Adrenal gland (tissue), 12 donors: Measurements from ENCODE around the gene SCGN. TPM values are rescaled to one million over a fixed set of nuclear protein-coding genes. Genes with fewer than 3 reads are reported as not detected.
"Not testable (repeated sequence)": the region's sequence is repeated elsewhere in the genome, so short reads cannot be mapped to it uniquely, and the experiment has no call there.

Source experiments
- DNase-seq, 7 donors: peaks; one replicate each; pipeline ENCODE4 v3.0.0-alpha.2; 2019 to 2020
- H3K27ac ChIP-seq, 5 donors: fragments of 200-600 bp; sonication (generic) in 4 of 5; 1 replicate in 3 of 5; 2 replicates in 2 of 5; pipeline versions ENCODE4 v1.5.1 to v1.8.0; 2016 to 2020; ENCODE audit warnings: mild to moderate bottlenecking in 1 of 5
- H3K27me3 ChIP-seq: fragments of 200-600 bp; 2 replicates; pipeline ENCODE4 v1.8.0; 2021
- H3K36me3 ChIP-seq, 2 donors: fragments of 200-600 bp; replicated peaks in 1 of 2; 1 replicate in 1 of 2; 2 replicates in 1 of 2; pipeline versions ENCODE4 v1.5.1 to v1.8.0; 2018 to 2022
- H3K4me1 ChIP-seq, 2 donors: fragments of 200-600 bp; replicated peaks in 1 of 2; 1 replicate in 1 of 2; 2 replicates in 1 of 2; pipeline versions ENCODE4 v1.5.1 to v1.8.0; 2018 to 2021
- H3K4me3 ChIP-seq, 4 donors: fragments of 200-600 bp; sonication (generic) in 3 of 4; one replicate each; pipeline ENCODE4 v1.5.1; 2016 to 2018
- H3K9me3 ChIP-seq, 3 donors: fragments of 200-600 bp; sonication (generic) in 1 of 3; replicated peaks in 1 of 3; 1 replicate in 2 of 3; 2 replicates in 1 of 3; pipeline versions ENCODE4 v1.5.1 to v1.8.0; 2016 to 2021
- CTCF ChIP-seq, 6 experiments: fragments of 450-650 bp in 4 of 6; fragments of 200-600 bp in 2 of 6; sonication (generic) in 1 of 6; IDR thresholded peaks; 1 replicate in 5 of 6; 2 replicates in 1 of 6; pipeline versions ENCODE4 v1.5.1 to v1.8.0; 2016 to 2021; ENCODE audit warnings: antibody characterized with exemption in 6 of 6, mild to moderate bottlenecking in 2 of 6, moderate library complexity in 1 of 6
- POLR2A ChIP-seq, 2 donors: fragments of 450-650 bp; IDR thresholded peaks; one replicate each; pipeline ENCODE4 v1.6.1; 2017; ENCODE audit warnings: antibody characterized with exemption in 2 of 2, mild to moderate bottlenecking in 2 of 2, moderate library complexity in 1 of 2
- WGBS, 4 donors: extraction: QIAGEN DNeasy Blood & Tissue Kit in 2 of 4; methylation state at CpG; one replicate each; pipeline versions ENCODE4 v1.1.5 to v1.1.7; 2013 to 2017; 5-methylcytosine and 5-hydroxymethylcytosine counted together
- intact Hi-C, 2 donors: fragments of 100-400 bp; cut with DNase I; formaldehyde crosslinking; loops; one replicate each; pipeline versions ENCODE4 v1.14.1 to v1.15.0; 2022 to 2023
- polyA plus RNA-seq, 3 donors: library from polyadenylated mRNA; stranded (reverse); fragments of 200-250 nt in 2 of 3; fragments of 350-450 nt in 1 of 3; fragmentation: Illumina TruSeq in 1 of 3; extraction: RNeasy Lipid Tissue Mini Kit (QIAGEN cat#74804) in 1 of 3; gene quantifications; one replicate each; pipeline ENCODE4 v1.2.3, GENCODE V29; 2013 to 2014
- total RNA-seq, 9 donors: library from RNA; depleted of rRNA in 4 of 9; stranded (reverse); fragments of >200 nt in 4 of 9; fragments of 120-200 nt in 1 of 9; fragmentation: NEBNext Ultra II Directional in 1 of 9; extraction: Animal tissue kit (Norgen Biotek cat#: 25700) in 1 of 9; gene quantifications; one replicate each; pipeline versions ENCODE4 v1.1.0 to v1.2.4, GENCODE V29; 2013 to 2023
- donor health status: healthy with polysubstance abuse.
- donor health status: Bipolar disorder and iron deficiency.
- donor health status: DM: yes; HTN: yes; CAD: no.
- donor health status: DM: no; HTN: no; CAD: no.
- donor health status: DM: no; HTN: no; CAD: no.
- donor health status: DM: yes; HTN: yes; CAD: no.

The SCGN gene
- total and polyA plus RNA-seq, 12 donors, result 0.19 to 3.7 (median 1.3) TPM

- Histone ChIP-seq H3K27ac (no peak overlapping the region), H3K9me3 (no peaks in the 10 kb centered on the region), H3K36me3 (no peaks in the 10 kb centered on the region), H3K27me3 (no peaks in the 10 kb centered on the region), H3K4me1 (no peaks in the 10 kb centered on the region), H3K4me3 (no peak overlapping the region)
- WGBS, 4 donors, result 78 to 92% (median 84%) methylated on average over 1 of the region's 1 CpG
- TF ChIP-seq POLR2A (IDR thresholded peaks at IDR 0.05) (no peak), CTCF (IDR thresholded peaks at IDR 0.05) (no peak)
- DNase-seq, result no peak
- intact Hi-C loops, result no loop called here
Measured at GRCh38 chr6:25746968-25747367, 95.0 kb downstream of the SCGN start.

- no peak for DNase-seq
- no peak overlapping the region for H3K27ac ChIP-seq
- WGBS, 4 donors, result 89 to 97% (median 93%) methylated on average over 2 of the region's 2 CpGs
- no peaks in the 10 kb centered on the region for H3K36me3 ChIP-seq
- no peaks in the 10 kb centered on the region for H3K4me1 ChIP-seq
- no peak for TF ChIP-seq CTCF (IDR thresholded peaks at IDR 0.05)
- no peak for TF ChIP-seq POLR2A (IDR thresholded peaks at IDR 0.05)
- H3K27me3 ChIP-seq, result no peaks in the 10 kb centered on the region
- no peaks in the 10 kb centered on the region for H3K9me3 ChIP-seq
- intact Hi-C loops, result no loop called here
- H3K4me3 ChIP-seq, result no peak overlapping the region
Measured at GRCh38 chr6:25747477-25747876, 95.5 kb downstream of the SCGN start.

- Histone ChIP-seq H3K27ac (no peak overlapping the region), H3K9me3 (no peaks in the 10 kb centered on the region), H3K4me3 (no peak overlapping the region), H3K4me1 (no peaks in the 10 kb centered on the region), H3K27me3 (no peaks in the 10 kb centered on the region), H3K36me3 (no peaks in the 10 kb centered on the region)
- TF ChIP-seq CTCF (IDR thresholded peaks at IDR 0.05) (no peak), POLR2A (IDR thresholded peaks at IDR 0.05) (no peak)
- DNase-seq, result no peak
- intact Hi-C loops, result no loop called here
Measured at GRCh38 chr6:25748049-25748448, 96.0 kb downstream of the SCGN start.

GRCh38 chr6:25748601-25749517 lies 96.8 kb downstream of the SCGN start:
- peak overlapping the region in 1 of 5 donors; percentile 27 for H3K27ac ChIP-seq
- 31 to 48% (median 39%) methylated on average over 16 to 17 of the region's 17 CpGs for WGBS, 4 donors

GRCh38 chr6:25749837-25750236 lies 97.8 kb downstream of the SCGN start:
- Histone ChIP-seq H3K4me1 (no peaks in the 10 kb centered on the region), H3K4me3 (no peak overlapping the region), H3K27ac (no peak overlapping the region), H3K9me3 (no peaks in the 10 kb centered on the region), H3K27me3 (no peaks in the 10 kb centered on the region), H3K36me3 (no peaks in the 10 kb centered on the region)
- WGBS, 4 donors, result 60 to 94% (median 75%) methylated on average over 2 of the region's 2 CpGs
- intact Hi-C loops, result no loop called here
- TF ChIP-seq POLR2A (IDR thresholded peaks at IDR 0.05) (no peak), CTCF (IDR thresholded peaks at IDR 0.05) (no peak)
- DNase-seq, result no peak

More at GRCh38 chr6:25748601-25749517, 96.8 kb downstream of the SCGN start:
- intact Hi-C loops, H3K4me3 ChIP-seq, H3K9me3 ChIP-seq, H3K4me1 ChIP-seq, H3K36me3 ChIP-seq, H3K27me3 ChIP-seq: not testable (repeated sequence)
- peak; percentile 8 to 56 (median 36) for DNase-seq
